ENCODE measurements around the gene RTP2.

- TF ChIP-seq CTCF (IDR thresholded peaks at IDR 0.05) (no peak), POLR2A (IDR thresholded peaks at IDR 0.05) (no peak)
Observed at GRCh38 chr3:187667526-187667925, 34.8 kb downstream of the RTP2 start.

Data from thyroid gland (tissue), 4 donors.